ENCODE measurements around the gene FSTL4.

- TF ChIP-seq POLR2A (IDR thresholded peaks at IDR 0.05) (no peak), CTCF (IDR thresholded peaks at IDR 0.05) (no peak)
These were observed 221.7 kb downstream of the FSTL4 start for GRCh38 chr5:133390416-133391353.
